Mucosa of rectum (tissue), 2 donors: ENCODE data around the gene TMEM9B.
"Not testable (repeated sequence)": the region's sequence is repeated elsewhere in the genome, so short reads cannot be mapped to it uniquely, and the experiment has no call there.

Experiments used
- H3K27ac ChIP-seq, 2 donors: one replicate each; pipeline ENCODE4 v1.7.0; 2013; ENCODE audit warnings: inconsistent platforms in 2 of 2, low read depth in 2 of 2, low read length in 2 of 2
- H3K27me3 ChIP-seq, 2 donors: one replicate each; pipeline ENCODE4 v1.7.0; 2013; ENCODE audit warnings: low read length in 2 of 2; ENCODE audit not compliant: control insufficient read depth in 2 of 2, insufficient read depth in 2 of 2
- H3K36me3 ChIP-seq, 2 donors: one replicate each; pipeline ENCODE4 v1.7.0; 2013; ENCODE audit warnings: low read length in 2 of 2; ENCODE audit not compliant: control insufficient read depth in 2 of 2, insufficient read depth in 2 of 2
- H3K4me1 ChIP-seq, 2 donors: one replicate each; pipeline ENCODE4 v1.7.0; 2013; ENCODE audit warnings: low read length in 2 of 2, mild to moderate bottlenecking in 1 of 2; ENCODE audit not compliant: control insufficient read depth in 2 of 2, insufficient read depth in 2 of 2
- H3K4me3 ChIP-seq, 2 donors: one replicate each; pipeline ENCODE4 v1.7.0; 2013; ENCODE audit warnings: low read length in 2 of 2
- H3K9ac ChIP-seq, 2 donors: one replicate each; pipeline ENCODE4 v1.7.0; 2013; ENCODE audit warnings: low read length in 2 of 2, low read depth in 1 of 2, mild to moderate bottlenecking in 1 of 2
- H3K9me3 ChIP-seq, 2 donors: one replicate each; pipeline ENCODE4 v1.7.0; 2013; ENCODE audit warnings: low read length in 2 of 2; ENCODE audit not compliant: control insufficient read depth in 2 of 2
- donor health status: healthy.
- donor health status: Normal muscosa, but diverticular disease.

The TMEM9B gene

DNA sequence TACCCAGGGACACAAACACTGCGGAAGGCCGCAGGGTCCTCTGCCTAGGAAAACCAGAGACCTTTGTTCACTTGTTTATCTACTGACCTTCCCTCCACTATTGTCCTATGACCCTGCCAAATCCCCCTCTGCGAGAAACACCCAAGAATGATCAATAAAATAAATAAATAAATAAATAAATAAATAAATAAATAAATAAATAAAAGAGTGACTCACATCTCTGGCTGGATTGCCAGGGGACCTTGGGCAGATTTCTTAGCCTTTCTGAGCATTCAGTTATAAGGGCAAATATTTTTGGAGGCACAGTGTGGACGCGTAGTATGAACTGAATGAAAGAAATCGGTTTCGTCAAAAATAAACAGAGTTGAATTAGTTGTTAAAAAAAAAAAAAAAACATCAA lies 15.1 kb upstream of the TMEM9B start:
- H3K4me3 ChIP-seq, H3K36me3 ChIP-seq, H3K9me3 ChIP-seq, H3K9ac ChIP-seq, H3K27ac ChIP-seq, H3K4me1 ChIP-seq, H3K27me3 ChIP-seq: not testable (repeated sequence)

GRCh38 chr11:8973121-8973520 lies 8.9 kb upstream of the TMEM9B start:
- Histone ChIP-seq H3K27me3 (no peaks in the 10 kb centered on the region), H3K4me3 (no peak overlapping the region), H3K9ac (no peak overlapping the region), H3K9me3 (no peaks in the 10 kb centered on the region), H3K36me3 (no peaks in the 10 kb centered on the region), H3K27ac (no peak overlapping the region), H3K4me1 (no peaks in the 10 kb centered on the region)

- Histone ChIP-seq H3K36me3 (no peaks in the 10 kb centered on the region), H3K4me3 (no peak overlapping the region), H3K27ac (no peak overlapping the region), H3K27me3 (no peaks in the 10 kb centered on the region), H3K9me3 (no peaks in the 10 kb centered on the region), H3K9ac (no peak overlapping the region), H3K4me1 (no peaks in the 10 kb centered on the region)
Measured at GRCh38 chr11:8971924-8972316, 7.7 kb upstream of the TMEM9B start.

- H3K36me3 ChIP-seq: no peaks in the 10 kb centered on the region
- H3K4me3 ChIP-seq: no peak overlapping the region
- H3K4me1 ChIP-seq: no peaks in the 10 kb centered on the region
- no peaks in the 10 kb centered on the region for H3K27me3 ChIP-seq
- H3K27ac ChIP-seq: no peak overlapping the region
- H3K9ac ChIP-seq: no peak overlapping the region
- H3K9me3 ChIP-seq: no peaks in the 10 kb centered on the region
Measured at GRCh38 chr11:8971196-8971923, 7.1 kb upstream of the TMEM9B start.

GRCh38 chr11:8967184-8967583 lies 2.9 kb upstream of the TMEM9B start:
- Histone ChIP-seq H3K36me3 (no peaks in the 10 kb centered on the region), H3K9me3 (no peaks in the 10 kb centered on the region), H3K9ac (no peak overlapping the region), H3K27ac (no peak overlapping the region), H3K4me3 (no peak overlapping the region), H3K27me3 (no peaks in the 10 kb centered on the region), H3K4me1 (peaks cover 17% of the 10 kb centered on the region in 2 donors)

GRCh38 chr11:8963569-8964323 lies 496 bp downstream of the TMEM9B start:
- Histone ChIP-seq H3K4me3 (peak overlapping the region; percentile 90 to 97), H3K36me3 (no peaks in the 10 kb centered on the region), H3K4me1 (peaks cover 22 to 27% of the 10 kb centered on the region in 2 donors), H3K9me3 (no peaks in the 10 kb centered on the region), H3K27me3 (no peaks in the 10 kb centered on the region), H3K9ac (peak overlapping the region; percentile 97 to 99), H3K27ac (peak overlapping the region; percentile 98 to 99)

- peaks cover 22 to 27% of the 10 kb centered on the region in 2 donors for H3K4me1 ChIP-seq
- H3K27me3 ChIP-seq: no peaks in the 10 kb centered on the region
- peak overlapping the region in 1 of 2 donors; percentile 97 for H3K9ac ChIP-seq
- no peaks in the 10 kb centered on the region for H3K9me3 ChIP-seq
- no peaks in the 10 kb centered on the region for H3K36me3 ChIP-seq
- peak overlapping the region; percentile 41 to 98 for H3K27ac ChIP-seq
- H3K4me3 ChIP-seq: peak overlapping the region; percentile 90 to 97
Measured at GRCh38 chr11:8962841-8963240, 1.4 kb downstream of the TMEM9B start.

GRCh38 chr11:8961401-8961800 lies 2.8 kb downstream of the TMEM9B start:
- Histone ChIP-seq H3K9me3 (no peaks in the 10 kb centered on the region), H3K4me1 (peaks cover 22 to 27% of the 10 kb centered on the region in 2 donors), H3K9ac (no peak overlapping the region), H3K27ac (no peak overlapping the region), H3K36me3 (peaks cover 1 to 4% of the 10 kb centered on the region in 2 donors), H3K4me3 (no peak overlapping the region), H3K27me3 (no peaks in the 10 kb centered on the region)

GRCh38 chr11:8959546-8960166 lies 4.6 kb downstream of the TMEM9B start:
- Histone ChIP-seq H3K27me3 (no peaks in the 10 kb centered on the region), H3K4me1 (peaks cover 18 to 22% of the 10 kb centered on the region in 2 donors), H3K9ac (peak overlapping the region in 1 of 2 donors; percentile 28), H3K4me3 (peak overlapping the region in 1 of 2 donors; percentile 5), H3K36me3 (peaks cover 7 to 16% of the 10 kb centered on the region in 2 donors), H3K27ac (peak overlapping the region in 1 of 2 donors; percentile 42), H3K9me3 (no peaks in the 10 kb centered on the region)

- Histone ChIP-seq H3K27me3 (no peaks in the 10 kb centered on the region), H3K9ac (no peak overlapping the region), H3K9me3 (no peaks in the 10 kb centered on the region), H3K4me1 (peaks cover 6 to 10% of the 10 kb centered on the region in 2 donors), H3K36me3 (peaks cover 16 to 30% of the 10 kb centered on the region in 2 donors), H3K4me3 (no peak overlapping the region), H3K27ac (no peak overlapping the region)
Measured at GRCh38 chr11:8956860-8957259, 7.4 kb downstream of the TMEM9B start.
